Endodermal cell (in vitro differentiated cells): ENCODE measurements around the gene PNPLA2. TPM values are rescaled to one million over a fixed set of nuclear protein-coding genes. Genes with fewer than 3 reads are reported as not detected.
A peak's percentile ranks its signal among the peaks of the same experiment; 100 is the strongest.

Source experiments
- DNase-seq: peaks from one replicate; pipeline ENCODE4 v3.0.0-alpha.2; 2017
- H3K27ac ChIP-seq: 2 replicates; pipeline ENCODE4 v1.5.1; 2013; ENCODE audit warnings: mild to moderate bottlenecking, low read depth, low read length, moderate library complexity
- H3K27me3 ChIP-seq: 2 replicates; pipeline ENCODE4 v1.6.1; 2013; ENCODE audit warnings: mild to moderate bottlenecking, low read length, moderate library complexity; ENCODE audit not compliant: insufficient read depth, control insufficient read depth, poor library complexity, severe bottlenecking
- H3K36me3 ChIP-seq: 2 replicates; pipeline ENCODE4 v1.7.0; 2013; ENCODE audit warnings: mild to moderate bottlenecking, low read length, moderate library complexity; ENCODE audit not compliant: control insufficient read depth, insufficient read depth
- H3K4me1 ChIP-seq: one replicate; pipeline ENCODE4 v1.7.0; 2013; ENCODE audit warnings: low read length; ENCODE audit not compliant: control insufficient read depth, insufficient read depth
- H3K4me3 ChIP-seq: 2 replicates; pipeline ENCODE4 v1.5.1; 2013; ENCODE audit warnings: mild to moderate bottlenecking, low read length, moderate library complexity
- H3K9ac ChIP-seq: 2 replicates; pipeline ENCODE4 v1.6.1; 2013; ENCODE audit warnings: mild to moderate bottlenecking, low read length, moderate library complexity; ENCODE audit not compliant: poor library complexity, severe bottlenecking; ENCODE audit errors: extremely low read depth
- H3K9me3 ChIP-seq: 2 replicates; pipeline ENCODE4 v1.6.1; 2013; ENCODE audit warnings: mild to moderate bottlenecking, low read length, moderate library complexity; ENCODE audit not compliant: control insufficient read depth
- H3K27ac Mint-ChIP-seq: 2 replicates; pipeline ENCODE4 v1.8.0; 2020; ENCODE audit warnings: mixed read lengths
- H3K27me3 Mint-ChIP-seq: 2 replicates; pipeline ENCODE4 v1.8.0; 2021; ENCODE audit warnings: mild to moderate bottlenecking, mixed read lengths; ENCODE audit not compliant: insufficient read depth
- H3K36me3 Mint-ChIP-seq: 2 replicates; pipeline ENCODE4 v1.8.0; 2020; ENCODE audit warnings: low read depth, mixed read lengths
- H3K4me1 Mint-ChIP-seq: 2 replicates; pipeline ENCODE4 v1.8.0; 2020; ENCODE audit warnings: mixed read lengths
- H3K4me3 Mint-ChIP-seq: 2 replicates; pipeline ENCODE4 v1.8.0; 2020; ENCODE audit warnings: mild to moderate bottlenecking, moderate library complexity, mixed read lengths
- H3K9me3 Mint-ChIP-seq: 2 replicates; pipeline ENCODE4 v1.8.0; 2020; ENCODE audit warnings: mild to moderate bottlenecking, mixed read lengths
- CTCF ChIP-seq: fragments of 200-600 bp; sonication (generic); conservative IDR thresholded peaks from 2 replicates; pipeline ENCODE4 v1.5.0; 2021; ENCODE audit warnings: antibody characterized with exemption, mild to moderate bottlenecking
- WGBS, 2 experiments: methylation state at CpG; one replicate each; pipeline versions ENCODE4 v1.1.5 to v1.1.7; 2013; ENCODE audit warnings: missing lambda C conversion rate in 2 of 2, mixed read lengths in 1 of 2; ENCODE audit not compliant: insufficient coverage in 1 of 2, insufficient read length in 1 of 2; 5-methylcytosine and 5-hydroxymethylcytosine counted together
- total RNA-seq, 2 donors: library from RNA; stranded (reverse); fragmentation: NEBNext Ultra II Directional in 1 of 2; extraction: Animal tissue kit (Norgen Biotek cat#: 25700) in 1 of 2; gene quantifications; 2 replicates in 1 of 2; 3 replicates in 1 of 2; pipeline ENCODE4 v1.2.1, GENCODE V29; 2021

Gene PNPLA2
- total RNA-seq, 2 donors from 2014 or later = 77.0 to 77.6 TPM

- TF ChIP-seq CTCF = no peak
- H3K9ac ChIP-seq = peak overlapping the region; percentile 89
- Mint-ChIP-seq H3K9me3 (no peaks in the 10 kb centered on the region), H3K4me1 (peaks cover 14% of the 10 kb centered on the region), H3K27ac (peak overlapping the region; percentile 86), H3K36me3 (peaks cover 25% of the 10 kb centered on the region), H3K27me3 (peaks cover 2% of the 10 kb centered on the region), H3K4me3 (peak overlapping the region; percentile 78)
- H3K9me3 ChIP-seq = no peaks in the 10 kb centered on the region
- H3K4me1 ChIP-seq = peaks cover 15% of the 10 kb centered on the region
- H3K27ac ChIP-seq = peak overlapping the region; percentile 99
- 1% methylated on average over 11 to 27 of the region's 27 CpGs for WGBS, 2 experiments
- no peak for DNase-seq
- no peaks in the 10 kb centered on the region for H3K27me3 ChIP-seq
- H3K36me3 ChIP-seq = peaks cover 41% of the 10 kb centered on the region
- H3K4me3 ChIP-seq = peak overlapping the region; percentile 88
These were observed 23.3 kb downstream of the PNPLA2 start for GRCh38 chr11:841981-842369.

- Histone ChIP-seq H3K36me3 (peaks cover 37% of the 10 kb centered on the region), H3K27ac (peak within 1 kb of the TSS; percentile 99), H3K4me1 (peaks cover 15% of the 10 kb centered on the region), H3K27me3 (no peaks in the 10 kb centered on the region), H3K9me3 (no peaks in the 10 kb centered on the region), H3K4me3 (peak within 1 kb of the TSS; percentile 88), H3K9ac (peak within 1 kb of the TSS; percentile 89)
- H3K4me1 Mint-ChIP-seq = peaks cover 14% of the 10 kb centered on the region
- peak within 1 kb of the TSS; percentile 86 for H3K27ac Mint-ChIP-seq
- 0% methylated on average over 6 to 87 of the region's 87 CpGs for WGBS, 2 experiments
- no peak for TF ChIP-seq CTCF
- peak; percentile 96 for DNase-seq
- peak within 1 kb of the TSS; percentile 78 for H3K4me3 Mint-ChIP-seq
- H3K27me3 Mint-ChIP-seq = peaks cover 2% of the 10 kb centered on the region
- no peaks in the 10 kb centered on the region for H3K9me3 Mint-ChIP-seq
- peaks cover 24% of the 10 kb centered on the region for H3K36me3 Mint-ChIP-seq
These were observed 23.8 kb downstream of the PNPLA2 start, which contains the start of the genes POLR2L and TSPAN4 for GRCh38 chr11:842370-843002. Gene POLR2L (minus strand): TSS chr11:842529. CDS start chr11:842508, 21 bp downstream. Gene TSPAN4 (plus strand): TSS chr11:842852. CDS start chr11:850305, 7,453 bp downstream.

- H3K9ac ChIP-seq = peak overlapping the region; percentile 68
- Mint-ChIP-seq H3K4me3 (peak overlapping the region; percentile 78), H3K9me3 (no peaks in the 10 kb centered on the region), H3K36me3 (peaks cover 17% of the 10 kb centered on the region), H3K27me3 (peaks cover 2% of the 10 kb centered on the region), H3K4me1 (peaks cover 14% of the 10 kb centered on the region), H3K27ac (peak overlapping the region; percentile 84)
- no peaks in the 10 kb centered on the region for H3K27me3 ChIP-seq
- H3K4me3 ChIP-seq = peak overlapping the region; percentile 88
- 0% methylated on average over 18 to 53 of the region's 53 CpGs for WGBS, 2 experiments
- H3K27ac ChIP-seq = no peak overlapping the region
- H3K36me3 ChIP-seq = peaks cover 31% of the 10 kb centered on the region
- H3K4me1 ChIP-seq = peaks cover 15% of the 10 kb centered on the region
- no peaks in the 10 kb centered on the region for H3K9me3 ChIP-seq
- TF ChIP-seq CTCF = peak; percentile 51
- peak; percentile 74 for DNase-seq
These were observed 24.5 kb downstream of the PNPLA2 start for GRCh38 chr11:843086-843734.
